Activated naive CD4-positive, alpha-beta T cell treated with anti-CD3 and anti-CD28 coated beads, Interleukin-2, amount 50 U/mL, for 24 hours (primary cell): ENCODE measurements around the gene RAB11A.

Experiments used
- H3K27ac Mint-ChIP-seq: one replicate; pipeline ENCODE4 v1.8.0; 2021; ENCODE audit warnings: mild to moderate bottlenecking, mixed read lengths
- H3K27me3 Mint-ChIP-seq: one replicate; pipeline ENCODE4 v1.8.0; 2021; ENCODE audit warnings: mixed read lengths
- H3K36me3 Mint-ChIP-seq: one replicate; pipeline ENCODE4 v1.8.0; 2021; ENCODE audit warnings: mixed read lengths
- H3K4me1 Mint-ChIP-seq: one replicate; pipeline ENCODE4 v1.8.0; 2021; ENCODE audit warnings: mixed read lengths
- H3K4me3 Mint-ChIP-seq: one replicate; pipeline ENCODE4 v1.8.0; 2021; ENCODE audit warnings: mild to moderate bottlenecking, mixed read lengths
- H3K9me3 Mint-ChIP-seq: one replicate; pipeline ENCODE4 v1.8.0; 2021; ENCODE audit warnings: mixed read lengths

RAB11A gene

GRCh38 chr15:65900488-65900887 lies 31.2 kb downstream of the RAB11A start:
- Mint-ChIP-seq H3K4me1 (peaks cover 11% of the 10 kb centered on the region), H3K36me3 (peaks cover 16% of the 10 kb centered on the region), H3K9me3 (no peaks in the 10 kb centered on the region), H3K4me3 (no peak overlapping the region), H3K27me3 (no peaks in the 10 kb centered on the region), H3K27ac (peak overlapping the region; percentile 30)

GRCh38 chr15:65901336-65901735 lies 32.0 kb downstream of the RAB11A start:
- Mint-ChIP-seq H3K27ac (no peak overlapping the region), H3K4me3 (no peak overlapping the region), H3K9me3 (no peaks in the 10 kb centered on the region), H3K4me1 (peaks cover 11% of the 10 kb centered on the region), H3K36me3 (peaks cover 14% of the 10 kb centered on the region), H3K27me3 (no peaks in the 10 kb centered on the region)

- H3K9me3 Mint-ChIP-seq: no peaks in the 10 kb centered on the region
- H3K4me3 Mint-ChIP-seq: no peak overlapping the region
- H3K27me3 Mint-ChIP-seq: no peaks in the 10 kb centered on the region
- peaks cover 11% of the 10 kb centered on the region for H3K4me1 Mint-ChIP-seq
- peaks cover 13% of the 10 kb centered on the region for H3K36me3 Mint-ChIP-seq
- H3K27ac Mint-ChIP-seq: no peak overlapping the region
Measured at GRCh38 chr15:65901836-65902235, 32.5 kb downstream of the RAB11A start.

- Mint-ChIP-seq H3K4me1 (peaks cover 11% of the 10 kb centered on the region), H3K27ac (no peak overlapping the region), H3K9me3 (no peaks in the 10 kb centered on the region), H3K36me3 (peaks cover 13% of the 10 kb centered on the region), H3K27me3 (no peaks in the 10 kb centered on the region), H3K4me3 (no peak overlapping the region)
Measured at GRCh38 chr15:65902373-65902772, 33.1 kb downstream of the RAB11A start.

- H3K36me3 Mint-ChIP-seq: peaks cover 10% of the 10 kb centered on the region
Measured at GRCh38 chr15:65903296-65904073, 34.2 kb downstream of the RAB11A start.

GRCh38 chr15:65904301-65904700 lies 35.0 kb downstream of the RAB11A start:
- Mint-ChIP-seq H3K36me3 (peaks cover 12% of the 10 kb centered on the region), H3K27me3 (no peaks in the 10 kb centered on the region), H3K27ac (no peak overlapping the region), H3K4me1 (peaks cover 11% of the 10 kb centered on the region), H3K9me3 (no peaks in the 10 kb centered on the region), H3K4me3 (no peak overlapping the region)

More at GRCh38 chr15:65903296-65904073, 34.2 kb downstream of the RAB11A start:
- no peaks in the 10 kb centered on the region for H3K9me3 Mint-ChIP-seq
- no peak overlapping the region for H3K27ac Mint-ChIP-seq
- H3K27me3 Mint-ChIP-seq: no peaks in the 10 kb centered on the region
- H3K4me1 Mint-ChIP-seq: peaks cover 11% of the 10 kb centered on the region
- no peak overlapping the region for H3K4me3 Mint-ChIP-seq

GRCh38 chr15:65906396-65906795 lies 37.1 kb downstream of the RAB11A start:
- Mint-ChIP-seq H3K4me1 (peaks cover 11% of the 10 kb centered on the region), H3K36me3 (peaks cover 7% of the 10 kb centered on the region), H3K4me3 (no peak overlapping the region), H3K27ac (no peak overlapping the region), H3K27me3 (no peaks in the 10 kb centered on the region), H3K9me3 (no peaks in the 10 kb centered on the region)

- Mint-ChIP-seq H3K36me3 (peaks cover 3% of the 10 kb centered on the region), H3K27ac (no peak overlapping the region)
Measured at GRCh38 chr15:65907661-65908060, 38.4 kb downstream of the RAB11A start.

GRCh38 chr15:65908876-65909275 lies 39.6 kb downstream of the RAB11A start:
- Mint-ChIP-seq H3K36me3 (peaks cover 3% of the 10 kb centered on the region), H3K27me3 (no peaks in the 10 kb centered on the region), H3K27ac (no peak overlapping the region)

More at GRCh38 chr15:65907661-65908060, 38.4 kb downstream of the RAB11A start:
- no peaks in the 10 kb centered on the region for H3K9me3 Mint-ChIP-seq
- peaks cover 3% of the 10 kb centered on the region for H3K4me1 Mint-ChIP-seq
- no peaks in the 10 kb centered on the region for H3K27me3 Mint-ChIP-seq
- no peak overlapping the region for H3K4me3 Mint-ChIP-seq

GRCh38 chr15:65909831-65910230 lies 40.5 kb downstream of the RAB11A start:
- no peaks in the 10 kb centered on the region for H3K9me3 Mint-ChIP-seq
- H3K4me1 Mint-ChIP-seq: no peaks in the 10 kb centered on the region
- H3K27ac Mint-ChIP-seq: no peak overlapping the region
- no peak overlapping the region for H3K4me3 Mint-ChIP-seq
- H3K27me3 Mint-ChIP-seq: no peaks in the 10 kb centered on the region
- H3K36me3 Mint-ChIP-seq: peaks cover 6% of the 10 kb centered on the region

More at GRCh38 chr15:65908876-65909275, 39.6 kb downstream of the RAB11A start:
- Mint-ChIP-seq H3K4me3 (no peak overlapping the region), H3K4me1 (no peaks in the 10 kb centered on the region), H3K9me3 (no peaks in the 10 kb centered on the region)

- Mint-ChIP-seq H3K27me3 (no peaks in the 10 kb centered on the region), H3K4me1 (no peaks in the 10 kb centered on the region), H3K36me3 (peaks cover 4% of the 10 kb centered on the region), H3K9me3 (no peaks in the 10 kb centered on the region), H3K4me3 (no peak overlapping the region), H3K27ac (no peak overlapping the region)
Measured at GRCh38 chr15:65910341-65910740, 41.0 kb downstream of the RAB11A start.

- Mint-ChIP-seq H3K4me3 (no peak overlapping the region), H3K36me3 (peaks cover 4% of the 10 kb centered on the region)
Measured at GRCh38 chr15:65912235-65912634, 42.9 kb downstream of the RAB11A start.

GRCh38 chr15:65913631-65914199 lies 44.4 kb downstream of the RAB11A start:
- Mint-ChIP-seq H3K9me3 (no peaks in the 10 kb centered on the region), H3K36me3 (peaks cover 3% of the 10 kb centered on the region), H3K4me1 (peaks cover 9% of the 10 kb centered on the region), H3K27ac (no peak overlapping the region), H3K27me3 (no peaks in the 10 kb centered on the region), H3K4me3 (no peak overlapping the region)

More at GRCh38 chr15:65912235-65912634, 42.9 kb downstream of the RAB11A start:
- peaks cover 6% of the 10 kb centered on the region for H3K4me1 Mint-ChIP-seq
- no peaks in the 10 kb centered on the region for H3K27me3 Mint-ChIP-seq
- no peaks in the 10 kb centered on the region for H3K9me3 Mint-ChIP-seq
- H3K27ac Mint-ChIP-seq: no peak overlapping the region

- no peak overlapping the region for H3K27ac Mint-ChIP-seq
- peaks cover 9% of the 10 kb centered on the region for H3K4me1 Mint-ChIP-seq
- H3K4me3 Mint-ChIP-seq: no peak overlapping the region
- H3K36me3 Mint-ChIP-seq: peaks cover 2% of the 10 kb centered on the region
- no peaks in the 10 kb centered on the region for H3K27me3 Mint-ChIP-seq
- no peaks in the 10 kb centered on the region for H3K9me3 Mint-ChIP-seq
Measured at GRCh38 chr15:65914386-65914785, 45.1 kb downstream of the RAB11A start.

- Mint-ChIP-seq H3K27ac (no peak overlapping the region), H3K4me1 (peaks cover 9% of the 10 kb centered on the region), H3K27me3 (no peaks in the 10 kb centered on the region), H3K4me3 (no peak overlapping the region), H3K9me3 (no peaks in the 10 kb centered on the region), H3K36me3 (peaks cover 2% of the 10 kb centered on the region)
Measured at GRCh38 chr15:65914981-65915925, 46.0 kb downstream of the RAB11A start.
